Tibial nerve (tissue), 4 donors: ENCODE data around the gene KIFBP. TPM values are rescaled to one million over a fixed set of nuclear protein-coding genes. Genes with fewer than 3 reads are reported as not detected.
A peak's percentile ranks its signal among the peaks of the same experiment; 100 is the strongest.

Experiments
- DNase-seq, 2 donors: peaks; one replicate each; pipeline ENCODE4 v3.0.0-alpha.2; 2019; ENCODE audit warnings: low spot score in 2 of 2
- H3K27ac ChIP-seq, 4 donors: fragments of 200-600 bp; sonication (generic) in 3 of 4; one replicate each; pipeline ENCODE4 v1.5.1; 2017 to 2019; ENCODE audit warnings: mild to moderate bottlenecking in 1 of 4
- H3K27me3 ChIP-seq, 2 donors: fragments of 200-600 bp; sonication (generic) in 1 of 2; one replicate each; pipeline versions ENCODE4 v1.5.1 to v1.6.0; 2017 to 2019
- H3K36me3 ChIP-seq, 3 donors: fragments of 200-600 bp; sonication (generic); one replicate each; pipeline ENCODE4 v1.5.1; 2018 to 2019
- H3K4me1 ChIP-seq, 4 donors: fragments of 200-600 bp; sonication (generic) in 3 of 4; one replicate each; pipeline ENCODE4 v1.5.1; 2017 to 2019
- H3K4me3 ChIP-seq, 4 donors: fragments of 200-600 bp; sonication (generic) in 3 of 4; one replicate each; pipeline ENCODE4 v1.5.1; 2017 to 2019; ENCODE audit warnings: mild to moderate bottlenecking in 1 of 4, moderate library complexity in 1 of 4
- H3K9me3 ChIP-seq, 4 donors: fragments of 200-600 bp; sonication (generic) in 3 of 4; one replicate each; pipeline ENCODE4 v1.5.1; 2017 to 2019
- EP300 ChIP-seq, 2 donors: sonication (generic); formaldehyde crosslinking; IDR thresholded peaks; one replicate each; pipeline ENCODE4 v1.6.1; 2017; ENCODE audit warnings: antibody characterized with exemption in 2 of 2, mild to moderate bottlenecking in 1 of 2
- POLR2A ChIP-seq, 2 donors: fragments of 450-650 bp; IDR thresholded peaks; one replicate each; pipeline ENCODE4 v1.6.1; 2017; ENCODE audit warnings: antibody characterized with exemption in 2 of 2, mild to moderate bottlenecking in 2 of 2, moderate library complexity in 2 of 2
- WGBS, 2 donors: methylation state at CpG; one replicate each; pipeline ENCODE4 v1.1.5; 2018; 5-methylcytosine and 5-hydroxymethylcytosine counted together
- total RNA-seq, 4 donors: library from RNA; depleted of rRNA; stranded (reverse); fragments of >200 nt; gene quantifications; one replicate each; pipeline ENCODE4 v1.1.0, GENCODE V29; 2016
- TF ChIP-seq, protein P1 (sequence below), 5 experiments: fragments of 200-600 bp in 3 of 5; fragments of 450-650 bp in 2 of 5; sonication (generic) in 3 of 5; IDR thresholded peaks; one replicate each; pipeline ENCODE4 v1.5.1; 2016 to 2019; ENCODE audit warnings: antibody characterized with exemption in 5 of 5, mild to moderate bottlenecking in 3 of 5, moderate library complexity in 2 of 5

Gene KIFBP
- total RNA-seq, 4 donors from 2014 or later = 28.0 to 51.3 (median 43.5) TPM

DNA sequence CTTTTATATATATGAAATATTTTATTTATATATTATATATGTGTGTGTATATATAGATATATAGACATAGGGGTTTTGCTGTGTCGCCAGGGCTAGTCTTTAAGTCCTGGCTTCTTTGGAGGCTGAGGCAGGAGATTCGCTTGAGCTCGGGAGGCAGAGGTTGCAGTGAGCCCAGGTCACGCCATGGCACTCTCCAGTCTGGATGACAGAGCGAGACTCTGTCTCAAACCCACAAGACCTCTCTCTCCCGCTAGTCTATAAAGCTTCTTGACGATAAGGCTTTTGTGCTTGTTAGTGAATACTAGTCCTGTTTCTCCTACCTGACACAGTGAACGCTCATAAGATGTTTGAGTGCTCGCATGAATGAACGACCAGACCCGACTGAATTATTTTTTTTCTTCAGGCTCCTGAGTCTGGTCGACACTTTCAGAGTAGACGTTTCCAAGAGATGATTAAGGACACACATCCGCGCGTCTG is 33.2 kb upstream of the KIFBP start:
- H3K9me3 ChIP-seq = no peaks in the 10 kb centered on the region
- H3K4me1 ChIP-seq = peaks cover 0 to 36% (median 8%) of the 10 kb centered on the region in 4 donors
- TF ChIP-seq EP300 (IDR thresholded peaks at IDR 0.05) (no peak), POLR2A (IDR thresholded peaks at IDR 0.05) (no peak)
- TF ChIP-seq, protein P1, sequence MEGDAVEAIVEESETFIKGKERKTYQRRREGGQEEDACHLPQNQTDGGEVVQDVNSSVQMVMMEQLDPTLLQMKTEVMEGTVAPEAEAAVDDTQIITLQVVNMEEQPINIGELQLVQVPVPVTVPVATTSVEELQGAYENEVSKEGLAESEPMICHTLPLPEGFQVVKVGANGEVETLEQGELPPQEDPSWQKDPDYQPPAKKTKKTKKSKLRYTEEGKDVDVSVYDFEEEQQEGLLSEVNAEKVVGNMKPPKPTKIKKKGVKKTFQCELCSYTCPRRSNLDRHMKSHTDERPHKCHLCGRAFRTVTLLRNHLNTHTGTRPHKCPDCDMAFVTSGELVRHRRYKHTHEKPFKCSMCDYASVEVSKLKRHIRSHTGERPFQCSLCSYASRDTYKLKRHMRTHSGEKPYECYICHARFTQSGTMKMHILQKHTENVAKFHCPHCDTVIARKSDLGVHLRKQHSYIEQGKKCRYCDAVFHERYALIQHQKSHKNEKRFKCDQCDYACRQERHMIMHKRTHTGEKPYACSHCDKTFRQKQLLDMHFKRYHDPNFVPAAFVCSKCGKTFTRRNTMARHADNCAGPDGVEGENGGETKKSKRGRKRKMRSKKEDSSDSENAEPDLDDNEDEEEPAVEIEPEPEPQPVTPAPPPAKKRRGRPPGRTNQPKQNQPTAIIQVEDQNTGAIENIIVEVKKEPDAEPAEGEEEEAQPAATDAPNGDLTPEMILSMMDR (IDR thresholded peaks at IDR 0.05) = no peak
- peaks cover 0 to 23% (median 0%) of the 10 kb centered on the region in 3 donors for H3K36me3 ChIP-seq
- DNase-seq = no peak
- peak overlapping the region; percentile 77 to 98 (median 96) for H3K4me3 ChIP-seq
- peak overlapping the region; percentile 68 to 94 (median 87) for H3K27ac ChIP-seq
- WGBS, 2 donors = 3 to 6% methylated on average over 16 of the region's 16 CpGs
- H3K27me3 ChIP-seq = no peaks in the 10 kb centered on the region

DNA sequence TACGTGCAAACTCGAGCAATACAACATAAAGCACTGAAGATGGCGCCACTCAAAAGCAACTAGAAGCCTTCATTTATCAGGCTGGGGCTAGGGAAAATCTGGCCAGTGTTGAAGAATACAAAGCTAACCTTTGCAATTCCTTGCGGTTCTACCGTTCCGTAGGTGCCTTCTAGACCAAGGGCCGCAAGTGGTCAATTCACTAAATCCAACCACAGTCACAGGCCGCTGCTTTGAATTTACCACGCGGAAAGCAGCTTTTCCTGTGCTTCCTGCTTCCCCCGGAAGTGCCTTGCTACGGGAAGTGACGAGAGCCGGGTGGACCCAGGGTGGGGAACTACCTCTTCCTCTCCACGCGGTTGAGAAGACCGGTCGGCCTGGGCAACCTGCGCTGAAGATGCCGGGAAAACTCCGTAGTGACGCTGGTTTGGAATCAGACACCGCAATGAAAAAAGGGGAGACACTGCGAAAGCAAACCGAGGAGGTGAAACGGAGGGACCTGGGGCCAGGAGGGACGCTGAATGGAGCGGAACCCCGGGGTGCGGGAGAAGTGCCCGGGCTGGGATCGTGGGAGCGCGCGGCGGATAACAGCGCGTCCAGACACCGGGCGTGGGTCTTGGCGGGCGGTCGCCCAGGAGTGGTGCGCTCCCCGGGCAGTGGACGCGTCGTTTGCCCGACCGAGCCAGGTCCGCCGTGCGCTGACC is 32.6 kb upstream of the KIFBP start, which contains the start of gene DDX21:
TSS of gene DDX21 (plus strand) at position 339 of the 701 bp plus-strand sequence. CDS start at position 395, 56 bp downstream.
- peak; percentile 69 to 78 for DNase-seq
- Histone ChIP-seq H3K4me1 (peaks cover 0 to 36% (median 8%) of the 10 kb centered on the region in 4 donors), H3K9me3 (no peaks in the 10 kb centered on the region), H3K36me3 (peaks cover 0 to 23% (median 0%) of the 10 kb centered on the region in 3 donors), H3K27ac (peak within 1 kb of the TSS; percentile 68 to 94 (median 87)), H3K27me3 (no peaks in the 10 kb centered on the region), H3K4me3 (peak within 1 kb of the TSS; percentile 77 to 98 (median 96))
- WGBS, 2 donors = 0 to 1% methylated on average over 49 of the region's 53 CpGs
- peak; percentile 74 to 87 for TF ChIP-seq EP300 (IDR thresholded peaks at IDR 0.05)
- TF ChIP-seq, protein P1 (IDR thresholded peaks at IDR 0.05) = peak; percentile 44 to 65 (median 50)
- peak; percentile 29 to 62 for TF ChIP-seq POLR2A (IDR thresholded peaks at IDR 0.05)

DNA sequence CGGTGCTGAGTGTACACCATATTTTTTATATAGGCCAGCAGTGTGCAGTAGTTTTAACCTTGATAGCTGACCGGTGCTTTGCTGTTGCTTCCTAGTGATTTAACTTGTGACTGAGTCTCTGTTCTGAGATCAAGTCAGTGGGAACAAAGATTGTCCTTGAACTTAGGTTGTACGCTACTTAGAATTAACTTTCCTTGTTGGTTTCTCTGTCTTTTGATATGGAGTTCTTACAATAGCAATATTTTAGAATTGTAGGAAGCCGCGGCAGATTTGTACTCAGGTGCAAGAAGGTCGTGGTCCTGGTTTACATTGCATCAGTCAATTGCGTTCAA is 31.4 kb upstream of the KIFBP start:
- H3K27ac ChIP-seq = peak overlapping the region in 3 of 4 donors; percentile 86 to 94 (median 88)

DNA sequence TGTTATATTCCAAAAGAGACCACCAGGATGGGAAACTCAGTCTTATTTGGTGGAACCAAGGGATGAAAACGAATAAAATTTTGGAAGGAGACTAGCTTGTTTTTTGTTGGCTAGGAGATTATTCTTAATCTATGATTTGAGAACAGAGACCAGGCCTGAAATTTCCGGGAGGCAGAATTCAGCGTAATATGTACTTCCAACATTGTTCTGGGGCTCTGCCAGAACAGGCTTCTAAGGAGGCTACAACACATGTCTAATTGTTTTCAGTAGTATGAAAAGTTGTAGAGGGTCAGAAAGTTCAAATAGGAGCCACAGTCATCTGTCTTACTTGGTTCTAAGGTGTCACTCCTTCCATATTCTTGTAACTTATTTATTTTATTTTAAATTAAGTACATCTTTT is 30.9 kb upstream of the KIFBP start:
- 44 to 45% methylated on average over 3 of the region's 3 CpGs for WGBS, 2 donors
- no peaks in the 10 kb centered on the region for H3K9me3 ChIP-seq
- H3K27ac ChIP-seq = peak overlapping the region in 3 of 4 donors; percentile 86 to 94 (median 88)
- H3K27me3 ChIP-seq = no peaks in the 10 kb centered on the region
- H3K4me3 ChIP-seq = peak overlapping the region in 3 of 4 donors; percentile 77 to 98 (median 97)
- peaks cover 0 to 36% (median 8%) of the 10 kb centered on the region in 4 donors for H3K4me1 ChIP-seq
- H3K36me3 ChIP-seq = peaks cover 0 to 28% (median 4%) of the 10 kb centered on the region in 3 donors
- TF ChIP-seq POLR2A (IDR thresholded peaks at IDR 0.05) (no peak), EP300 (IDR thresholded peaks at IDR 0.05) (no peak)
- TF ChIP-seq, protein P1 (IDR thresholded peaks at IDR 0.05) = no peak
- DNase-seq = no peak

More for the DNA sequence above, 31.4 kb upstream of the KIFBP start:
- Histone ChIP-seq H3K36me3 (peaks cover 0 to 24% (median 0%) of the 10 kb centered on the region in 3 donors), H3K4me1 (peaks cover 0 to 36% (median 8%) of the 10 kb centered on the region in 4 donors), H3K4me3 (peak overlapping the region; percentile 77 to 98 (median 96)), H3K27me3 (no peaks in the 10 kb centered on the region), H3K9me3 (no peaks in the 10 kb centered on the region)
- no peak for DNase-seq
- whole genome bisulfite sequencing, 2 donors = 63 to 71% methylated on average over 7 of the region's 7 CpGs
- no peak for TF ChIP-seq POLR2A (IDR thresholded peaks at IDR 0.05)
- TF ChIP-seq, protein P1 (IDR thresholded peaks at IDR 0.05) = no peak
- TF ChIP-seq EP300 (IDR thresholded peaks at IDR 0.05) = no peak
